Measurements from ENCODE around the gene DHRS7B. TPM values are rescaled to one million over a fixed set of nuclear protein-coding genes. Genes with fewer than 3 reads are reported as not detected.
A peak's percentile ranks its signal among the peaks of the same experiment; 100 is the strongest.
"Not testable (repeated sequence)": the region's sequence is repeated elsewhere in the genome, so short reads cannot be mapped to it uniquely, and the experiment has no call there.

The DHRS7B gene
- total RNA-seq, 1 experiment from 2014 or later: 14.6 TPM

- DNase-seq (ENCODE audit: extremely low read depth, low read depth): not testable (repeated sequence)
Observed at GRCh38 chr17:21107067-21107650, 19.6 kb upstream of the DHRS7B start.

GRCh38 chr17:21108651-21109050 is 18.1 kb upstream of the DHRS7B start:
- DNase-seq (ENCODE audit: extremely low read depth, low read depth): no peak

- no peak for DNase-seq (ENCODE audit: extremely low read depth, low read depth)
Observed at GRCh38 chr17:21113049-21113690, 13.6 kb upstream of the DHRS7B start.

GRCh38 chr17:21113716-21114115 is 13.0 kb upstream of the DHRS7B start:
- DNase-seq (ENCODE audit: extremely low read depth, low read depth): no peak

GRCh38 chr17:21114791-21115190 is 12.0 kb upstream of the DHRS7B start:
- not testable (repeated sequence) for DNase-seq (ENCODE audit: extremely low read depth, low read depth)

- peak; percentile 50 for DNase-seq (ENCODE audit: extremely low read depth, low read depth)
Observed at GRCh38 chr17:21119247-21119918, 7.4 kb upstream of the DHRS7B start.

GRCh38 chr17:21119919-21120249 is 6.9 kb upstream of the DHRS7B start:
- DNase-seq (ENCODE audit: extremely low read depth, low read depth): no peak

- no peak for DNase-seq (ENCODE audit: extremely low read depth, low read depth)
Observed at GRCh38 chr17:21124086-21124485, 2.7 kb upstream of the DHRS7B start.

- DNase-seq (ENCODE audit: extremely low read depth, low read depth): not testable (repeated sequence)
Observed at GRCh38 chr17:21124517-21124916, 2.2 kb upstream of the DHRS7B start.

GRCh38 chr17:21125862-21126261 is 902 bp upstream of the DHRS7B start:
- no peak for DNase-seq (ENCODE audit: extremely low read depth, low read depth)

- no peak for DNase-seq (ENCODE audit: extremely low read depth, low read depth)
Observed at GRCh38 chr17:21127509-21128077, 829 bp downstream of the DHRS7B start.

GRCh38 chr17:21129023-21129681 is 2.4 kb downstream of the DHRS7B start:
- DNase-seq (ENCODE audit: extremely low read depth, low read depth): peak; percentile 47

GRCh38 chr17:21131137-21131536 is 4.4 kb downstream of the DHRS7B start:
- DNase-seq (ENCODE audit: extremely low read depth, low read depth): no peak

- DNase-seq (ENCODE audit: extremely low read depth, low read depth): no peak
Observed at GRCh38 chr17:21132428-21132827, 5.7 kb downstream of the DHRS7B start.

- no peak for DNase-seq (ENCODE audit: extremely low read depth, low read depth)
Observed at GRCh38 chr17:21134559-21134958, 7.8 kb downstream of the DHRS7B start.

GRCh38 chr17:21140911-21141310 is 14.1 kb downstream of the DHRS7B start:
- DNase-seq (ENCODE audit: extremely low read depth, low read depth): no peak

- no peak for DNase-seq (ENCODE audit: extremely low read depth, low read depth)
Observed at GRCh38 chr17:21141331-21141730, 14.6 kb downstream of the DHRS7B start.

GRCh38 chr17:21142065-21142464 is 15.3 kb downstream of the DHRS7B start:
- not testable (repeated sequence) for DNase-seq (ENCODE audit: extremely low read depth, low read depth)

GRCh38 chr17:21143695-21144094 is 16.9 kb downstream of the DHRS7B start:
- no peak for DNase-seq (ENCODE audit: extremely low read depth, low read depth)

- DNase-seq (ENCODE audit: extremely low read depth, low read depth): not testable (repeated sequence)
Observed at GRCh38 chr17:21144299-21144698, 17.5 kb downstream of the DHRS7B start.

GRCh38 chr17:21146362-21147015 is 19.7 kb downstream of the DHRS7B start:
- no peak for DNase-seq (ENCODE audit: extremely low read depth, low read depth)
